Measurements from ENCODE around the gene PTCD2.

GRCh38 chr5:72286798-72287197, 33.4 kb upstream of the PTCD2 start:
- no peak for TF ChIP-seq CTCF (IDR thresholded peaks at IDR 0.05 in 4 of 5, conservative IDR thresholded peaks at IDR 0.05 in 1 of 5)
- TF ChIP-seq POLR2A (IDR thresholded peaks at IDR 0.05), result no peak
